ENCODE data around the gene JAKMIP2.

- TF ChIP-seq POLR2A (IDR thresholded peaks at IDR 0.05; ENCODE audit: low read depth) (no peak), CTCF (IDR thresholded peaks at IDR 0.05) (no peak), POLR2AphosphoS5 (IDR thresholded peaks at IDR 0.05) (no peak)
Measured at GRCh38 chr5:147752666-147753290, 29.8 kb downstream of the JAKMIP2 start.
